ENCODE measurements around the gene ZCCHC10.
A peak's percentile ranks its signal among the peaks of the same experiment; 100 is the strongest.

ZCCHC10 gene

GRCh38 chr5:133035224-133035623, 8.9 kb upstream of the ZCCHC10 start:
- Histone ChIP-seq H2BK15ac (ENCODE audit: low read depth, poor library complexity, severe bottlenecking) (no peak overlapping the region), H3K18ac (ENCODE audit: low read depth in 1 of 2, low read length in 2 of 2) (no peak overlapping the region), H3K4ac (ENCODE audit: low read depth in 1 of 2, low read length in 2 of 2) (no peak overlapping the region), H3K36me3 (ENCODE audit: control insufficient read depth in 1 of 2, insufficient read depth in 2 of 2, low read depth in 1 of 2, low read length in 2 of 2) (no peaks in the 10 kb centered on the region), H3K27me3 (ENCODE audit: control insufficient read depth in 1 of 2, insufficient read depth in 1 of 2, low read length in 2 of 2) (no peaks in the 10 kb centered on the region), H2BK12ac (ENCODE audit: low read length in 2 of 2) (no peak overlapping the region), H4K91ac (ENCODE audit: low read length) (no peak overlapping the region), H3K4me3 (ENCODE audit: insufficient read depth in 1 of 2, low read depth in 1 of 2, low read length in 2 of 2) (no peak overlapping the region), H4K8ac (ENCODE audit: low read length) (no peak overlapping the region), H2AK5ac (ENCODE audit: low read length, severe bottlenecking) (no peak overlapping the region), H3K23ac (ENCODE audit: low read length in 2 of 2) (no peak overlapping the region), H3K4me2 (ENCODE audit: low read length, poor library complexity, severe bottlenecking) (no peak overlapping the region), H3K14ac (ENCODE audit: low read length in 2 of 2) (no peak overlapping the region), H3K4me1 (ENCODE audit: control insufficient read depth, insufficient read depth, low read depth, low read length) (no peaks in the 10 kb centered on the region), H2BK5ac (ENCODE audit: low read depth, low read length, poor library complexity, severe bottlenecking) (no peak overlapping the region), H3K9me3 (ENCODE audit: control insufficient read depth, low read length) (no peaks in the 10 kb centered on the region), H3K9ac (ENCODE audit: low read length) (no peak overlapping the region), H2BK120ac (ENCODE audit: low read depth, low read length) (no peak overlapping the region), H3K79me1 (replicated peaks; ENCODE audit: low read length, poor library complexity, severe bottlenecking) (no peaks in the 10 kb centered on the region), H3K27ac (ENCODE audit: low read length, poor library complexity, severe bottlenecking) (no peak overlapping the region), H2AFZ (ENCODE audit: low read depth, low read length) (no peak overlapping the region)
- DNase-seq = no peak
- 79% methylated on average over 2 of the region's 2 CpGs for WGBS

GRCh38 chr5:133034064-133034463, 7.7 kb upstream of the ZCCHC10 start:
- no peak overlapping the region for H3K14ac ChIP-seq (ENCODE audit: low read length in 2 of 2)
- H3K4ac ChIP-seq (ENCODE audit: low read depth in 1 of 2, low read length in 2 of 2) = no peak overlapping the region
- H3K27me3 ChIP-seq (ENCODE audit: control insufficient read depth in 1 of 2, insufficient read depth in 1 of 2, low read length in 2 of 2) = no peaks in the 10 kb centered on the region
- no peak overlapping the region for H3K9ac ChIP-seq (ENCODE audit: low read length)
- H3K4me2 ChIP-seq (ENCODE audit: low read length, poor library complexity, severe bottlenecking) = no peak overlapping the region
- no peak overlapping the region for H3K4me3 ChIP-seq (ENCODE audit: insufficient read depth in 1 of 2, low read depth in 1 of 2, low read length in 2 of 2)
- H3K79me1 ChIP-seq (replicated peaks; ENCODE audit: low read length, poor library complexity, severe bottlenecking) = no peaks in the 10 kb centered on the region
- H3K4me1 ChIP-seq (ENCODE audit: control insufficient read depth, insufficient read depth, low read depth, low read length) = no peaks in the 10 kb centered on the region
- no peak for DNase-seq
- H3K18ac ChIP-seq (ENCODE audit: low read depth in 1 of 2, low read length in 2 of 2) = no peak overlapping the region
- no peak overlapping the region for H3K27ac ChIP-seq (ENCODE audit: low read length, poor library complexity, severe bottlenecking)
- no peak overlapping the region for H2AK5ac ChIP-seq (ENCODE audit: low read length, severe bottlenecking)
- no peaks in the 10 kb centered on the region for H3K9me3 ChIP-seq (ENCODE audit: control insufficient read depth, low read length)
- no peaks in the 10 kb centered on the region for H3K36me3 ChIP-seq (ENCODE audit: control insufficient read depth in 1 of 2, insufficient read depth in 2 of 2, low read depth in 1 of 2, low read length in 2 of 2)
- H2BK12ac ChIP-seq (ENCODE audit: low read length in 2 of 2) = no peak overlapping the region
- H3K23ac ChIP-seq (ENCODE audit: low read length in 2 of 2) = no peak overlapping the region
- no peak overlapping the region for H2BK120ac ChIP-seq (ENCODE audit: low read depth, low read length)
- no peak overlapping the region for H2BK5ac ChIP-seq (ENCODE audit: low read depth, low read length, poor library complexity, severe bottlenecking)
- no peak overlapping the region for H4K91ac ChIP-seq (ENCODE audit: low read length)
- no peak overlapping the region for H2AFZ ChIP-seq (ENCODE audit: low read depth, low read length)
- no peak overlapping the region for H2BK15ac ChIP-seq (ENCODE audit: low read depth, poor library complexity, severe bottlenecking)
- 93% methylated on average over 10 of the region's 11 CpGs for WGBS
- no peak overlapping the region for H4K8ac ChIP-seq (ENCODE audit: low read length)

GRCh38 chr5:133032852-133033742, 6.7 kb upstream of the ZCCHC10 start:
- Histone ChIP-seq H4K8ac (ENCODE audit: low read length) (no peak overlapping the region), H3K9ac (ENCODE audit: low read length) (no peak overlapping the region), H3K4me3 (ENCODE audit: insufficient read depth in 1 of 2, low read depth in 1 of 2, low read length in 2 of 2) (no peak overlapping the region), H3K4me2 (ENCODE audit: low read length, poor library complexity, severe bottlenecking) (no peak overlapping the region), H3K4ac (ENCODE audit: low read depth in 1 of 2, low read length in 2 of 2) (no peak overlapping the region), H2AFZ (ENCODE audit: low read depth, low read length) (peak overlapping the region; percentile 31), H2BK15ac (ENCODE audit: low read depth, poor library complexity, severe bottlenecking) (no peak overlapping the region), H3K14ac (ENCODE audit: low read length in 2 of 2) (no peak overlapping the region), H3K4me1 (ENCODE audit: control insufficient read depth, insufficient read depth, low read depth, low read length) (no peaks in the 10 kb centered on the region), H3K18ac (ENCODE audit: low read depth in 1 of 2, low read length in 2 of 2) (no peak overlapping the region), H3K9me3 (ENCODE audit: control insufficient read depth, low read length) (no peaks in the 10 kb centered on the region), H3K27ac (ENCODE audit: low read length, poor library complexity, severe bottlenecking) (no peak overlapping the region), H3K36me3 (ENCODE audit: control insufficient read depth in 1 of 2, insufficient read depth in 2 of 2, low read depth in 1 of 2, low read length in 2 of 2) (no peaks in the 10 kb centered on the region), H3K27me3 (ENCODE audit: control insufficient read depth in 1 of 2, insufficient read depth in 1 of 2, low read length in 2 of 2) (no peaks in the 10 kb centered on the region), H4K91ac (ENCODE audit: low read length) (no peak overlapping the region), H2BK12ac (ENCODE audit: low read length in 2 of 2) (no peak overlapping the region), H2BK120ac (ENCODE audit: low read depth, low read length) (no peak overlapping the region), H2AK5ac (ENCODE audit: low read length, severe bottlenecking) (no peak overlapping the region), H3K79me1 (replicated peaks; ENCODE audit: low read length, poor library complexity, severe bottlenecking) (no peaks in the 10 kb centered on the region), H3K23ac (ENCODE audit: low read length in 2 of 2) (no peak overlapping the region), H2BK5ac (ENCODE audit: low read depth, low read length, poor library complexity, severe bottlenecking) (no peak overlapping the region)
- 72% methylated on average over 5 of the region's 6 CpGs for WGBS
- no peak for DNase-seq

GRCh38 chr5:133030343-133031005, 4.1 kb upstream of the ZCCHC10 start:
- no peak overlapping the region for H3K14ac ChIP-seq (ENCODE audit: low read length in 2 of 2)

More at GRCh38 chr5:133030343-133031005, 4.1 kb upstream of the ZCCHC10 start:
- Histone ChIP-seq H3K27ac (ENCODE audit: low read length, poor library complexity, severe bottlenecking) (no peak overlapping the region), H2BK5ac (ENCODE audit: low read depth, low read length, poor library complexity, severe bottlenecking) (no peak overlapping the region), H3K4ac (ENCODE audit: low read depth in 1 of 2, low read length in 2 of 2) (no peak overlapping the region), H3K36me3 (ENCODE audit: control insufficient read depth in 1 of 2, insufficient read depth in 2 of 2, low read depth in 1 of 2, low read length in 2 of 2) (no peaks in the 10 kb centered on the region), H2BK12ac (ENCODE audit: low read length in 2 of 2) (no peak overlapping the region), H3K9ac (ENCODE audit: low read length) (no peak overlapping the region), H2BK120ac (ENCODE audit: low read depth, low read length) (no peak overlapping the region), H2AK5ac (ENCODE audit: low read length, severe bottlenecking) (no peak overlapping the region), H3K27me3 (ENCODE audit: control insufficient read depth in 1 of 2, insufficient read depth in 1 of 2, low read length in 2 of 2) (no peaks in the 10 kb centered on the region), H3K79me1 (replicated peaks; ENCODE audit: low read length, poor library complexity, severe bottlenecking) (no peaks in the 10 kb centered on the region), H3K4me3 (ENCODE audit: insufficient read depth in 1 of 2, low read depth in 1 of 2, low read length in 2 of 2) (no peak overlapping the region), H3K4me1 (ENCODE audit: control insufficient read depth, insufficient read depth, low read depth, low read length) (no peaks in the 10 kb centered on the region), H4K91ac (ENCODE audit: low read length) (no peak overlapping the region), H4K8ac (ENCODE audit: low read length) (no peak overlapping the region), H2AFZ (ENCODE audit: low read depth, low read length) (no peak overlapping the region), H3K23ac (ENCODE audit: low read length in 2 of 2) (no peak overlapping the region), H2BK15ac (ENCODE audit: low read depth, poor library complexity, severe bottlenecking) (no peak overlapping the region), H3K4me2 (ENCODE audit: low read length, poor library complexity, severe bottlenecking) (no peak overlapping the region), H3K18ac (ENCODE audit: low read depth in 1 of 2, low read length in 2 of 2) (no peak overlapping the region), H3K9me3 (ENCODE audit: control insufficient read depth, low read length) (no peaks in the 10 kb centered on the region)
- WGBS = 72% methylated on average over 2 of the region's 2 CpGs
- DNase-seq = no peak
